ENCODE results near the gene RPSA. TPM values are rescaled to one million over a fixed set of nuclear protein-coding genes. Genes with fewer than 3 reads are reported as not detected.

Gene RPSA
- total RNA-seq, 1 donor from 2014 or later = 976 TPM

Small RNA genes within 50 kb of the gene (small RNA-seq; reads per million reads assigned to genes)
- gene SNORA6 (ENCODE audit: low replicate concordance) (not detected), gene SNORA62 (ENCODE audit: low replicate concordance) (not detected)

Other genes with a start within 250 kb of the RPSA start
- not detected for gene XIRP1, start 214.1 kb upstream of the RPSA start, total RNA-seq
- gene CX3CR1, start 126.7 kb upstream of the RPSA start, total RNA-seq = 5.9 TPM
- not detected for gene CCR8, start 77.0 kb upstream of the RPSA start, total RNA-seq
- 9.8 TPM for gene SLC25A38, start 23.4 kb upstream of the RPSA start, total RNA-seq
- gene MOBP, start 61.0 kb downstream of the RPSA start, total RNA-seq = 0.25 TPM

All from temporal lobe (tissue), 2 donors.